HG02623 (cell line): ENCODE measurements around the gene SUGP2.

Source experiments
- ATAC-seq: cut with Tn5 transposase; IDR thresholded peaks from one replicate; pipeline ENCODE4 v1.9.1; 2021; ENCODE audit warnings: moderate library complexity; ENCODE audit not compliant: unreplicated experiment

Gene SUGP2

GRCh38 chr19:19059837-19060611 is 26.7 kb upstream of the SUGP2 start:
- no peak for ATAC-seq

GRCh38 chr19:19059018-19059836 is 25.9 kb upstream of the SUGP2 start:
- no peak for ATAC-seq

DNA sequence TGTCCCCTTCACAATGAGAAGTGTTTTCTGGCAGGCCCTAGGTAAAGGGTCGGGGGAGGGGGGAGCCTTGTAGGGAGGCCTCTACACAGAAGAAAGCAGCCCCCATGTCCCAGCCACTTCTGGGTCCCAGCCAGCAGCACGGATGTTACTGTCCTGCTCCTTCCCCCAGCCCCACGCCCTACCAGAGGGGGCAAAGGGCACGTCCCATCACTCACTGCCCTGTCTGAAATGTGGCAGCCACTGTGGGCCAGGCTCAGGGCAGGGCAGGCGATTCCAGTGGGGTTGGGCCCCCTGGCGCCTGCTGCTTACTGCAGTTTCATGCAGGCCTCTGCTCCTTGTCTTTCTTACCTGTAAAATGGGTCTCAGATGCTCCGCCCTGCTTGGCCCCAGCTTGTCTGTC is 24.4 kb upstream of the SUGP2 start:
- ATAC-seq: no peak

DNA sequence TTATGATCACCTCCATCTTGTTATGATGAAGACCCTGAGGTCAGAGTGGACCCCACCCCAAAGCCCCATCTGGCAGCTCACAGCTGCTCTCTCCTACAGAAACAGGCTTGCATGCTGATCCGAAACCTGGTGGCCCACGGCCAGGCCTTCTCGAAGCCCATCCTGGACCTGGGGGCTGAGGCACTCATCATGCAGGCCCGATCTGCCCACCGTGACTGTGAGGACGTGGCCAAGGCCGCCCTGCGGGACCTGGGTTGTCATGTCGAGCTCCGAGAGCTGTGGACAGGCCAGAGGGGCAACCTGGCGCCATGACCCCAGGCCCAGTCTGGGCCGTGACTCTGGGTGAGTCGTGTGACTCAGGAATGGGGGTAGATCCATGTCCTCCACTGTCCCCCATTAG is 24.0 kb upstream of the SUGP2 start:
- ATAC-seq: no peak

GRCh38 chr19:19056636-19057275 is 23.4 kb upstream of the SUGP2 start:
- ATAC-seq: no peak

- no peak for ATAC-seq
These were observed 22.4 kb upstream of the SUGP2 start for GRCh38 chr19:19055701-19056100.

GRCh38 chr19:19054939-19055440 is 21.7 kb upstream of the SUGP2 start:
- no peak for ATAC-seq

DNA sequence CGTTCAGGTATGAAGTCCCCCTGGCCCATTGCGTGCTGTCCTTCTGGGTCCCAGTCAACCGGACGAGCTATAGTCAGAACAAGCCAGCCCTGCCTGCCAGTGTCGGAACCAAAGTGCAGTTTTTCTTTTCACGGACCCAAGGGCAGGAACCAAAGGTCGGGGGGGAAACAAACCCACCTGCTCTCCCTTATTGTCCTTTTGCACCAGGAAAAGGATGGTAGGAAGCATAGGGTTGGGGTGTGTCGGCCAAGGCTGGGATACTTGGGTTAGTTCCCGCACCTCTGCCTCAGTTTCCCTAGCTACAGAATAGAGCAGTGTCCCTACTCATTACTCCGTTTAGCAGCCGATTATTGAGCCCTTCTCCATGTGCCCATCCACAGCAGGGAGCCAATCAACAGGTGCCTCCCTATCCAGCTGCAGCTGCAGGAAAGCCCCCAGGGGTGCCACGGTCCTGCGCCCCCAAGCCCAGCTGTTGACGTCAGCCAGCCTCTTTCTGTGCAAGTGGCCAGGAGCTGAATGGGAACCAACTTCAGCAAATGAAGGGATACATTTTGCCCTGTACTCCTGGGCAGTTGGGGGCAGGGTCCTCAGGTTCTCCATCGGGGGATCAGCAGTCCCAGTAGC is 21.1 kb upstream of the SUGP2 start:
- ATAC-seq: no peak

DNA sequence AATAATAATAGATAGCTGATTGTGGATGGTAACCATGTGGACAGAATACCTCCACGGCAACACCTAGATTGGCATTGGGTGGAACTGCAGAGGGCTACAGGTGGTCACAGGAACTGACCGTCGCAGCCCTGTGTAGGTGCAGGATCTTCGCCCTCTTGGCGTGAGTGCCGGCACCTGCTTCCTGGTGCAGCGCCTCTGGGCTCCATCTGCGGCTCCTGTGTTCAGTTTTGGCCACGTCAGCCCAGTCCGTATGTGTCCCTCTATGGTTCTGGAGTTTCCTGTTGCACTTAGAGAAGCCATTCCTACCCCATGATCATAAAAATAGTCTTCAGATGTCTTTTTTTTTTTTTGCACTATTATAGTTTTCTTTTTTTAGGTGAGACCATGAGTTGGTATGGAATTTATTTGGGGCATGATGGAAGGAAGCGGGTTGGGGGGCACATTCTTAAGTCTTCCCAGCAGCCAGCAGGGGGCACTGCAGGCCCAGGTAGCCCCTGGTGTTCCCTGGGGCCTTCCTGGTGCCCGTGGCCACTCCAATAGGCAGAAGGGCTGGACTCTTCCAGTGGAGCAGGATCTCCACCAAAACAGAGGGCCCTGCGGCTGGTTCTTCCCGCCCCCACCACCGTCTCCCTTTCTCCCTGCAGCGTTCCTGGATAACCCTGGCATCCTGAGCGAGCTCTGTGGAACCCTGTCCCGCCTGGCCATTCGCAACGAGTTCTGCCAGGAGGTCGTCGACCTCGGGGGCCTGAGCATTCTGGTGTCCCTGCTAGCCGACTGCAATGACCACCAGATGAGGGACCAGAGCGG is 20.4 kb upstream of the SUGP2 start:
- no peak for ATAC-seq

GRCh38 chr19:19052921-19053320 is 19.6 kb upstream of the SUGP2 start:
- no peak for ATAC-seq

- no peak for ATAC-seq
These were observed 18.3 kb upstream of the SUGP2 start for GRCh38 chr19:19051478-19052213.

DNA sequence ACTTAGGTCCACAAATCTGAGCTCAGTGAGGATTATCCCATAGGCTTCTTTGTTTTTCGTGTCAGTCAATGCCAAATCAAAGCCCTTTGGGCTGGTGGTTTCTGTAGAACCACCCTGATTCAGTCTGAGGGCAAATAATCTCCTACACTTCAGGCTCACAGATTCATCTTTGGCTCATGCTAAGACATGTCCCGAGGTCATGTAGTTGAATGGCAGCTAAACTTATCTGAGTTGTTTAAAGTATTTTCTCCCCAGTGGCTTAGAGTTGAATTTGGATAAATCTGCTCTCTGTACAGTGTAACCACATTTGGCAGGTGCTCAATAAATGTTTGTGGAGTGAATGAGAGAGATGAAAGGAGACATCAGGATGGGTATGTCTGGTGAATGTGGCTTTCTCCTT is 17.4 kb upstream of the SUGP2 start:
- ATAC-seq: no peak

DNA sequence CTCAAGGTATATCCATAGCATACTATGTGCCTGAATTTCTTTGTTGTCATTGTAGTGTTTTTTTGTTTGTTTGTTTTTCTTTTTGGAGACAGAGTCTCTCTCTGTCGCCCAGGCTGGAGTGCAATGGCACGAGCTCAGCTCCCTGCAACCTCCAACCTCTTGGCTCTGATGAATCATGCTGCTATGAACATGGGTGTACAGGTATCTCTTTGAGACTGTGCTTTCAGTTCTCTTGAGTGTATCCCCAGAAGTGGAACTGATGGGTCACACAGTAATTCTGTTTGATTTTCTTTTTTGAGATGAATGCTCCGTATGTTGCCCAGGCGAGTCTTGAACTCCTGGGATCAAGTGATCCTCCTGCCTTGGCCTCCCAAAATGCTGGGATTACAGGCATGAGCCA is 16.8 kb upstream of the SUGP2 start:
- ATAC-seq: no peak

DNA sequence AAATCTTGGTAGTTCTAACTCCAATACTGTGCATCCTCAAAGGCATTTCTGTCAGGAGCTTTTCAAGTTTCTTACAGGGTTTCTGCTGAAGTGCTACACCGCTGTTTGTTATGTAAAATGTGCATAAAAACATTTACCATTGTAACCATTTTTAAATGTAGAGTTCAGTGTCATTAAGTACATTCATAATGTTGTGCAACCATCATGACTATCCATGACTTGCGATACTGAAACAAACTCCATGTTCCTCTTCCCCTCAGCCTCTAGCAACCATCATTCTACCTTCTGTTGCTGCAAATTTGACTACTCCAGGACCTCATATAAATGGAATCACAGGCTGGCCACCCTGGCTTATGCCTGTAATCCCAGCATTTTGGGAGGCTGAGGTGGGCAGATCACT is 16.1 kb upstream of the SUGP2 start:
- no peak for ATAC-seq

DNA sequence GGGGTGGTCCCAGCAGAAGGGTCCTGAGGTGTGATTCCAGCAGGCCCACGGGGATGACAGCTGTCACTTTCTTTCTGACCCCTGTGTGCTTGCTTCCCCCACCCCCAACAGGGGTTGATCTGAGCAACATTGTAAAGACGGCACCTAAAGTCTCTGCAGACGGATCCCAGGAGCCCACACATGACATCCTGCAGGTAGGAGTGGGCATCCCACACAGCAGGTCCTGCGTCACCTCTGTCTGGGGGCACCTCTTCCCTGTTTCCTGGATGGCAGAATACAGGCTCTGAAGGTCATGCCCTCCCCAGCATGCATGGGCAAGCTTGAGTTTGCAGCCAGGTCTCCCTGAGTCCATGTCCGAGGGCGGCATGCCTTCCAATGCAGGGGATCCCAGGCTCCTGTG is 10.6 kb upstream of the SUGP2 start:
- no peak for ATAC-seq

GRCh38 chr19:19043481-19043880 is 10.2 kb upstream of the SUGP2 start:
- ATAC-seq: no peak

DNA sequence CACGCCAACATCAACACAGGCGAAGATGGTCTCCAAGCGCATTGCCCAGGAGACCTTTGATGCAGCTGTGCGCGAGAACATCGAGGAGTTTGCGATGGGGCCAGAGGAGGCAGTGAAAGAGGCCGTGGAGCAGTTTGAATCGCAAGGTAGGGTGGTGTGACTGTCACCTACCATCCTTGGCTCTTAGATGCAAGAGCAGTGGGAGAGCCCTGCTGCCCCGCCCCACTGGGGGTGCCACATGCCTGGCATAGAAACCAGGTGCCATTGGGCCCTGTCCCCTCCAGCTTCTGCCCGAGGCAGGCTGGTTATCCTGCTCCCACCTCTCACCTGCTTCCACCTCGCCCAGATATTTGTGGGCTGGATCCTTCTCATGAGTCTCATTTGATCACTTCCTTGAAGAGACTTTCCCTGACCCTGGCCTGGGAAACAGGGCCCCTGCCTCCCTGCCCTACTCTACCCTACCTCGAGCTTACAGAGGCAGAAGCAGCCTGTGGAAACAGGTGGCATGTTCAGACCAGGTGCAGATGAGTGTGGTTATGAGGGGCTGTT is 9.5 kb upstream of the SUGP2 start:
- no peak for ATAC-seq

- no peak for ATAC-seq
These were observed 7.1 kb upstream of the SUGP2 start for GRCh38 chr19:19040417-19040816.

GRCh38 chr19:19039901-19040300 is 6.6 kb upstream of the SUGP2 start:
- no peak for ATAC-seq
